H1 (cell line): ENCODE results near the gene COL1A1. TPM values are rescaled to one million over a fixed set of nuclear protein-coding genes. Genes with fewer than 3 reads are reported as not detected.

Source experiments
- CBX8 ChIP-seq: fragments of 300-800, 300-1000 bp; sonication (generic); IDR thresholded peaks from 2 replicates; pipeline ENCODE4 v1.7.1; 2016; ENCODE audit warnings: low read depth, low read length, borderline replicate concordance
- CHD2 ChIP-seq: IDR thresholded peaks from 2 replicates; pipeline ENCODE4 v1.6.1; 2012; ENCODE audit warnings: low read length, improper control_type of control experiment
- CTBP2 ChIP-seq: IDR thresholded peaks from 2 replicates; pipeline ENCODE4 v1.7.0; 2011; ENCODE audit warnings: borderline replicate concordance, mild to moderate bottlenecking, moderate library complexity, mixed read lengths, low read length; ENCODE audit not compliant: insufficient read depth, insufficient read length
- EGR1 ChIP-seq: IDR thresholded peaks from 2 replicates; pipeline ENCODE4 v1.6.1; 2011; ENCODE audit warnings: low read depth, low read length, borderline replicate concordance
- GTF2F1 ChIP-seq: IDR thresholded peaks from 2 replicates; pipeline ENCODE4 v1.6.1; 2012; ENCODE audit warnings: low read depth, low read length, improper control_type of control experiment, borderline replicate concordance
- RBBP5 ChIP-seq: IDR thresholded peaks from 2 replicates; pipeline ENCODE4 v1.7.1; 2012; ENCODE audit warnings: low read depth, mild to moderate bottlenecking, inconsistent platforms, low read length, moderate library complexity, borderline replicate concordance
- SP4 ChIP-seq: IDR thresholded peaks from 2 replicates; pipeline ENCODE4 v1.6.1; 2012; ENCODE audit warnings: low read length, inconsistent platforms
- TEAD4 ChIP-seq: IDR thresholded peaks from 2 replicates; pipeline ENCODE4 v1.6.1; 2012; ENCODE audit warnings: low read depth, low read length, inconsistent platforms, mixed read lengths
- polyA plus RNA-seq, 7 experiments: library from polyadenylated mRNA; depleted of rRNA in 3 of 7; stranded (reverse) in 5 of 7; unstranded in 2 of 7; fragments of >200 nt in 5 of 7; fragments of 200-250 nt in 2 of 7; gene quantifications; 1 replicate in 5 of 7; 2 replicates in 1 of 7; 4 replicates in 1 of 7; pipeline versions ENCODE4 v1.2.1 to v1.2.3, GENCODE V29; 2011 to 2013; ENCODE audit warnings: missing spikeins in 2 of 7, mixed read lengths in 2 of 7
- total RNA-seq: library from RNA; stranded (reverse); fragmentation: NEBNext Ultra II Directional; extraction: Animal tissue kit (Norgen Biotek cat#: 25700); gene quantifications from 2 replicates; pipeline ENCODE4 v1.2.1, GENCODE V29; 2021
- TF ChIP-seq, protein P1 (sequence below): fragments of 300-600 bp; sonication (generic); IDR thresholded peaks from 2 replicates; pipeline ENCODE4 v1.7.1; 2012; ENCODE audit warnings: low read length, moderate library complexity, mild to moderate bottlenecking, inconsistent platforms; ENCODE audit not compliant: insufficient replicate concordance

COL1A1 gene
- total and polyA plus RNA-seq, 2 of the 8 experiments (the other 6 are each of a cell fraction or from before 2014, with no cell fraction given): 14.1 to 80.4 TPM

DNA sequence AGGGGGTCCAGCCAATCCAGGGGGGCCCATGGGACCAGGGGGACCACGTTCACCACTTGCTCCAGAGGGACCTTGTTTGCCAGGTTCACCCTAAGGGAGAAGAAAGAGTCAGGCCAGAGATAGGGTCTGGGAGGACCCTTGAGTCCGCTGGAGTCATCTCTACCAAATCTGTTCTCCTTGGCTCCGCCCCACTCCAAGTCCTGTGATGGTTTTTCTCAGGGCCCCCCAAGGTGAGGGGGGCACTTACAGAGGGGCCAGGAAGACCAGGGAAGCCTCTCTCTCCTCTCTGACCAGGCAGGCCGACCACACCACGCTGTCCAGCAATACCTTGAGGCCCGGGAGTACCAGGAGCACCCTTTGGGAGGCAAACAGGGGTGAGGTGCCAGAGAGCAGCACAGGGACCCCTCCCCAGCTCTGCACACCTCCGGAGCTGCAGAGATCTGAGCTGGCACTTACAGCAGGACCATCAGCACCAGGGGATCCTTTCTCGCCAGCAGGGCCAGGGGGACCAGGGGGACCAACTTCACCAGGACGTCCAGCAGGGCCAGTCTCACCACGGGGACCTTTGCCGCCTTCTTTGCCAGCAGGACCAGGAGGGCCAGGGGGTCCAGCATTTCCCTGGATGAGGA lies 12.4 kb downstream of the COL1A1 start (continued):
- TF ChIP-seq, protein P1, sequence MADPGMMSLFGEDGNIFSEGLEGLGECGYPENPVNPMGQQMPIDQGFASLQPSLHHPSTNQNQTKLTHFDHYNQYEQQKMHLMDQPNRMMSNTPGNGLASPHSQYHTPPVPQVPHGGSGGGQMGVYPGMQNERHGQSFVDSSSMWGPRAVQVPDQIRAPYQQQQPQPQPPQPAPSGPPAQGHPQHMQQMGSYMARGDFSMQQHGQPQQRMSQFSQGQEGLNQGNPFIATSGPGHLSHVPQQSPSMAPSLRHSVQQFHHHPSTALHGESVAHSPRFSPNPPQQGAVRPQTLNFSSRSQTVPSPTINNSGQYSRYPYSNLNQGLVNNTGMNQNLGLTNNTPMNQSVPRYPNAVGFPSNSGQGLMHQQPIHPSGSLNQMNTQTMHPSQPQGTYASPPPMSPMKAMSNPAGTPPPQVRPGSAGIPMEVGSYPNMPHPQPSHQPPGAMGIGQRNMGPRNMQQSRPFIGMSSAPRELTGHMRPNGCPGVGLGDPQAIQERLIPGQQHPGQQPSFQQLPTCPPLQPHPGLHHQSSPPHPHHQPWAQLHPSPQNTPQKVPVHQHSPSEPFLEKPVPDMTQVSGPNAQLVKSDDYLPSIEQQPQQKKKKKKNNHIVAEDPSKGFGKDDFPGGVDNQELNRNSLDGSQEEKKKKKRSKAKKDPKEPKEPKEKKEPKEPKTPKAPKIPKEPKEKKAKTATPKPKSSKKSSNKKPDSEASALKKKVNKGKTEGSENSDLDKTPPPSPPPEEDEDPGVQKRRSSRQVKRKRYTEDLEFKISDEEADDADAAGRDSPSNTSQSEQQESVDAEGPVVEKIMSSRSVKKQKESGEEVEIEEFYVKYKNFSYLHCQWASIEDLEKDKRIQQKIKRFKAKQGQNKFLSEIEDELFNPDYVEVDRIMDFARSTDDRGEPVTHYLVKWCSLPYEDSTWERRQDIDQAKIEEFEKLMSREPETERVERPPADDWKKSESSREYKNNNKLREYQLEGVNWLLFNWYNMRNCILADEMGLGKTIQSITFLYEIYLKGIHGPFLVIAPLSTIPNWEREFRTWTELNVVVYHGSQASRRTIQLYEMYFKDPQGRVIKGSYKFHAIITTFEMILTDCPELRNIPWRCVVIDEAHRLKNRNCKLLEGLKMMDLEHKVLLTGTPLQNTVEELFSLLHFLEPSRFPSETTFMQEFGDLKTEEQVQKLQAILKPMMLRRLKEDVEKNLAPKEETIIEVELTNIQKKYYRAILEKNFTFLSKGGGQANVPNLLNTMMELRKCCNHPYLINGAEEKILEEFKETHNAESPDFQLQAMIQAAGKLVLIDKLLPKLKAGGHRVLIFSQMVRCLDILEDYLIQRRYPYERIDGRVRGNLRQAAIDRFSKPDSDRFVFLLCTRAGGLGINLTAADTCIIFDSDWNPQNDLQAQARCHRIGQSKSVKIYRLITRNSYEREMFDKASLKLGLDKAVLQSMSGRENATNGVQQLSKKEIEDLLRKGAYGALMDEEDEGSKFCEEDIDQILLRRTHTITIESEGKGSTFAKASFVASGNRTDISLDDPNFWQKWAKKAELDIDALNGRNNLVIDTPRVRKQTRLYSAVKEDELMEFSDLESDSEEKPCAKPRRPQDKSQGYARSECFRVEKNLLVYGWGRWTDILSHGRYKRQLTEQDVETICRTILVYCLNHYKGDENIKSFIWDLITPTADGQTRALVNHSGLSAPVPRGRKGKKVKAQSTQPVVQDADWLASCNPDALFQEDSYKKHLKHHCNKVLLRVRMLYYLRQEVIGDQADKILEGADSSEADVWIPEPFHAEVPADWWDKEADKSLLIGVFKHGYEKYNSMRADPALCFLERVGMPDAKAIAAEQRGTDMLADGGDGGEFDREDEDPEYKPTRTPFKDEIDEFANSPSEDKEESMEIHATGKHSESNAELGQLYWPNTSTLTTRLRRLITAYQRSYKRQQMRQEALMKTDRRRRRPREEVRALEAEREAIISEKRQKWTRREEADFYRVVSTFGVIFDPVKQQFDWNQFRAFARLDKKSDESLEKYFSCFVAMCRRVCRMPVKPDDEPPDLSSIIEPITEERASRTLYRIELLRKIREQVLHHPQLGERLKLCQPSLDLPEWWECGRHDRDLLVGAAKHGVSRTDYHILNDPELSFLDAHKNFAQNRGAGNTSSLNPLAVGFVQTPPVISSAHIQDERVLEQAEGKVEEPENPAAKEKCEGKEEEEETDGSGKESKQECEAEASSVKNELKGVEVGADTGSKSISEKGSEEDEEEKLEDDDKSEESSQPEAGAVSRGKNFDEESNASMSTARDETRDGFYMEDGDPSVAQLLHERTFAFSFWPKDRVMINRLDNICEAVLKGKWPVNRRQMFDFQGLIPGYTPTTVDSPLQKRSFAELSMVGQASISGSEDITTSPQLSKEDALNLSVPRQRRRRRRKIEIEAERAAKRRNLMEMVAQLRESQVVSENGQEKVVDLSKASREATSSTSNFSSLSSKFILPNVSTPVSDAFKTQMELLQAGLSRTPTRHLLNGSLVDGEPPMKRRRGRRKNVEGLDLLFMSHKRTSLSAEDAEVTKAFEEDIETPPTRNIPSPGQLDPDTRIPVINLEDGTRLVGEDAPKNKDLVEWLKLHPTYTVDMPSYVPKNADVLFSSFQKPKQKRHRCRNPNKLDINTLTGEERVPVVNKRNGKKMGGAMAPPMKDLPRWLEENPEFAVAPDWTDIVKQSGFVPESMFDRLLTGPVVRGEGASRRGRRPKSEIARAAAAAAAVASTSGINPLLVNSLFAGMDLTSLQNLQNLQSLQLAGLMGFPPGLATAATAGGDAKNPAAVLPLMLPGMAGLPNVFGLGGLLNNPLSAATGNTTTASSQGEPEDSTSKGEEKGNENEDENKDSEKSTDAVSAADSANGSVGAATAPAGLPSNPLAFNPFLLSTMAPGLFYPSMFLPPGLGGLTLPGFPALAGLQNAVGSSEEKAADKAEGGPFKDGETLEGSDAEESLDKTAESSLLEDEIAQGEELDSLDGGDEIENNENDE: no peak
- no peak for TF ChIP-seq GTF2F1
- no peak for TF ChIP-seq CTBP2
- TF ChIP-seq EGR1: no peak
- no peak for TF ChIP-seq SP4
- TF ChIP-seq TEAD4: no peak
- TF ChIP-seq CBX8: no peak
- no peak for TF ChIP-seq CHD2
- TF ChIP-seq RBBP5: no peak
- TF ChIP-seq, all 59 proteins: peak for 0
